CD4-positive, alpha-beta T cell (primary cell): ENCODE data around the gene VEGFC. TPM values are rescaled to one million over a fixed set of nuclear protein-coding genes. Genes with fewer than 3 reads are reported as not detected.

ENCODE experiments used
- ATAC-seq: fragments of 200-7000 bp; cut with Tn5 transposase; one replicate; pipeline ENCODE4 v1.10.0; 2022; ENCODE audit warnings: mild to moderate bottlenecking; ENCODE audit not compliant: poor library complexity
- CTCF ChIA-PET: fragments of 350-600 bp; sonication (Branson Sonifier 250); formaldehyde crosslinking; loops from one replicate; lab custom pipeline; 2021; ENCODE audit warnings: antibody characterized with exemption, inconsistent platforms; lab: Charles Lee
- POLR2A ChIA-PET: fragments of 350-600 bp; sonication (Branson Sonifier 250); formaldehyde crosslinking; loops from one replicate; lab custom pipeline; 2021; ENCODE audit warnings: antibody characterized with exemption, inconsistent platforms; lab: Charles Lee
- DNase-seq, 14 experiments: peaks; one replicate each; pipeline ENCODE4 v3.0.0-alpha.2; 2013 to 2020; ENCODE audit warnings: mixed read lengths in 2 of 14
- H3K27ac ChIP-seq, 2 donors: one replicate each; pipeline versions ENCODE4 v1.5.1 to v1.7.0; 2013; ENCODE audit warnings: low read length in 2 of 2, low read depth in 1 of 2, mild to moderate bottlenecking in 1 of 2
- H3K27me3 ChIP-seq, 2 experiments: 1 replicate in 1 of 2; 2 replicates in 1 of 2; pipeline versions ENCODE4 v1.6.1 to v1.7.0; 2013; ENCODE audit warnings: low read length in 2 of 2, control low read depth in 1 of 2, mild to moderate bottlenecking in 1 of 2, moderate library complexity in 1 of 2; ENCODE audit not compliant: insufficient read depth in 2 of 2, control insufficient read depth in 1 of 2
- H3K36me3 ChIP-seq: one replicate; pipeline ENCODE4 v1.6.1; 2013; ENCODE audit warnings: low read length, control low read depth; ENCODE audit not compliant: insufficient read depth
- H3K4me1 ChIP-seq: one replicate; pipeline ENCODE4 v1.6.1; 2013; ENCODE audit warnings: low read length, control low read depth; ENCODE audit not compliant: insufficient read depth
- H3K4me3 ChIP-seq: one replicate; pipeline ENCODE4 v1.5.1; 2013; ENCODE audit warnings: mild to moderate bottlenecking, low read length, moderate library complexity
- H3K9me3 ChIP-seq, 2 experiments: 1 replicate in 1 of 2; 2 replicates in 1 of 2; pipeline versions ENCODE4 v1.6.1 to v1.7.0; 2013; ENCODE audit warnings: low read length in 2 of 2, mild to moderate bottlenecking in 2 of 2, control low read depth in 1 of 2, moderate library complexity in 1 of 2; ENCODE audit not compliant: control insufficient read depth in 1 of 2, insufficient read depth in 1 of 2
- H3K27ac Mint-ChIP-seq: one replicate; pipeline ENCODE4 v1.8.0; 2020; ENCODE audit warnings: mixed read lengths
- H3K27me3 Mint-ChIP-seq: one replicate; pipeline ENCODE4 v1.8.0; 2021; ENCODE audit warnings: mixed read lengths
- H3K36me3 Mint-ChIP-seq: one replicate; pipeline ENCODE4 v1.8.0; 2021; ENCODE audit warnings: low read depth, mixed read lengths
- H3K4me1 Mint-ChIP-seq: one replicate; pipeline ENCODE4 v1.8.0; 2021; ENCODE audit warnings: low read depth, mixed read lengths
- H3K4me3 Mint-ChIP-seq: one replicate; pipeline ENCODE4 v1.8.0; 2020; ENCODE audit warnings: mild to moderate bottlenecking, mixed read lengths
- H3K9me3 Mint-ChIP-seq: one replicate; pipeline ENCODE4 v1.8.0; 2020; ENCODE audit warnings: mixed read lengths
- CTCF ChIP-seq: fragments of 200-600 bp; IDR thresholded peaks from one replicate; pipeline ENCODE4 v1.8.0; 2022; ENCODE audit warnings: antibody characterized with exemption, mild to moderate bottlenecking
- intact Hi-C, 2 experiments: fragments of 100-400 bp; cut with DNase I in 1 of 2; cut with micrococcal nuclease in 1 of 2; formaldehyde crosslinking; loops; one replicate each; pipeline versions ENCODE4 v1.15.1 to v1.9.0; 2023 to 2025; cut with DNase I, micrococcal nuclease
- total RNA-seq, 174 experiments: library from RNA in 2 of 174; stranded (reverse) in 2 of 174; gene quantifications; one replicate each; pipeline ENCODE4 v1.2.3 and lab custom pipeline; 2021 to 2026

The VEGFC gene
- total RNA-seq, 2 experiments from 2014 or later, result not detected

DNA sequence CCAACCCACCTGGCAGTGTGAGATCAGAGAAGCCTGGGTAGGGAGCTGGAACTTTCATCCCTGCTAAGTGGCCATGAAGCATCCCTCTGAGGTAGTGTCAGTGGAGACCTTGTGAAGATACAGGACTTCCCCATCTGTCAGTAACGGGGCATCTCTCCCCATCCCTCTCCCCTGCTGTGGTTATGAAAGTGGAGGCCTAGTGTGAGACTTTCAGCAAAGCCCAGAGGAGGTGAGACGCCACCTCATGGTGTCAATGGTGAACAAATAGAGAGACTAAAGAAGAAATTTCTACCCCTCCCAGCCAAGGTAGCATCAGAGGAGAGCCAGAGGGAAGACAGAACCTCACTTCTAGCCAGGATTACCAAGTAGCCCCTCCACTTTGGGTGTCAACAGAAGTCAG, 150.2 kb downstream of the VEGFC start:
- no peaks in the 10 kb centered on the region for H3K27me3 ChIP-seq
- H3K27me3 Mint-ChIP-seq, result no peaks in the 10 kb centered on the region
- H3K27ac ChIP-seq, result no peak overlapping the region
- no peak overlapping the region for H3K4me3 Mint-ChIP-seq
- no peaks in the 10 kb centered on the region for H3K9me3 Mint-ChIP-seq
- H3K4me1 ChIP-seq, result no peaks in the 10 kb centered on the region
- H3K27ac Mint-ChIP-seq, result no peak overlapping the region
- H3K4me1 Mint-ChIP-seq, result no peaks in the 10 kb centered on the region
- POLR2A ChIA-PET, result no interaction called here
- CTCF ChIA-PET, result no interaction called here
- DNase-seq, result no peak
- H3K4me3 ChIP-seq, result no peak overlapping the region
- no peaks in the 10 kb centered on the region for H3K36me3 Mint-ChIP-seq
- no peak for TF ChIP-seq CTCF
- intact Hi-C loops, result no loop called here
- H3K36me3 ChIP-seq, result no peaks in the 10 kb centered on the region
- H3K9me3 ChIP-seq, result no peaks in the 10 kb centered on the region
- ATAC-seq, result no peak

GRCh38 chr4:176641237-176641636, 151.5 kb downstream of the VEGFC start:
- intact Hi-C loops, result no loop called here

DNA sequence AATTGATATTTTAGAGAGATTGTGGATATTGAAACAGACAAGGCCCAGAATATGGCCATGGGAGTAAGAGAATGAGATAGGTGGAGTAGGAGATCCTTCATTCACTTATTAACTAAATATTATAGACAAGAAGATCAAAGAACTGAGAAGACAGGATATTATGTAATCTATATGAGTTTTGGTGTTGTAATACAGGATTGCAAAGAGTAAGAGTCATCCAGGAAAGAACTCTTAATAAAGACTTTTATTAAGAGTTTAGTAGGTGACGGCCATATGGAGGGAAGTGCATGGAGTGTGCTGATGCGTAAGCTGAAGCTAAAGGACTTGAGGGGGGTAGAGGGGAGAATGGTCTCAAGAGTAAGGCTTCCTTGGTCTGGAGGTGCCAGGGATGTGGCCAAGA, 153.7 kb downstream of the VEGFC start:
- ChIA-PET CTCF (no interaction called here), POLR2A (no interaction called here)
- H3K27ac Mint-ChIP-seq, result no peak overlapping the region
- TF ChIP-seq CTCF, result no peak
- no peaks in the 10 kb centered on the region for H3K27me3 ChIP-seq
- H3K27me3 Mint-ChIP-seq, result no peaks in the 10 kb centered on the region
- H3K36me3 Mint-ChIP-seq, result no peaks in the 10 kb centered on the region
- intact Hi-C loops, result no loop called here
- no peaks in the 10 kb centered on the region for H3K4me1 ChIP-seq
- H3K4me3 ChIP-seq, result no peak overlapping the region
- H3K36me3 ChIP-seq, result no peaks in the 10 kb centered on the region
- DNase-seq (no peak), ATAC-seq (no peak)
- H3K27ac ChIP-seq, result no peak overlapping the region
- H3K4me1 Mint-ChIP-seq, result no peaks in the 10 kb centered on the region
- no peaks in the 10 kb centered on the region for H3K9me3 Mint-ChIP-seq
- no peak overlapping the region for H3K4me3 Mint-ChIP-seq
- H3K9me3 ChIP-seq, result peaks cover 0 to 3% of the 10 kb centered on the region in 2 experiments

More at GRCh38 chr4:176641237-176641636, 151.5 kb downstream of the VEGFC start:
- Histone ChIP-seq H3K27ac (no peak overlapping the region), H3K27me3 (no peaks in the 10 kb centered on the region), H3K36me3 (no peaks in the 10 kb centered on the region), H3K9me3 (peaks cover 0 to 3% of the 10 kb centered on the region in 2 experiments), H3K4me1 (no peaks in the 10 kb centered on the region), H3K4me3 (no peak overlapping the region)
- Mint-ChIP-seq H3K9me3 (no peaks in the 10 kb centered on the region), H3K27me3 (no peaks in the 10 kb centered on the region), H3K4me3 (no peak overlapping the region), H3K4me1 (no peaks in the 10 kb centered on the region), H3K36me3 (no peaks in the 10 kb centered on the region), H3K27ac (no peak overlapping the region)
- ChIA-PET CTCF (no interaction called here), POLR2A (no interaction called here)
- TF ChIP-seq CTCF, result no peak
- ATAC-seq, result no peak
- DNase-seq, result no peak
